CD4-positive, alpha-beta T cell (primary cell): ENCODE results near the gene AP2A1. TPM values are rescaled to one million over a fixed set of nuclear protein-coding genes. Genes with fewer than 3 reads are reported as not detected.

Experiments used
- ATAC-seq: fragments of 200-7000 bp; cut with Tn5 transposase; one replicate; pipeline ENCODE4 v1.10.0; 2022; ENCODE audit warnings: mild to moderate bottlenecking; ENCODE audit not compliant: poor library complexity
- CTCF ChIA-PET: fragments of 350-600 bp; sonication (Branson Sonifier 250); formaldehyde crosslinking; loops from one replicate; lab custom pipeline; 2021; ENCODE audit warnings: antibody characterized with exemption, inconsistent platforms; lab: Charles Lee
- POLR2A ChIA-PET: fragments of 350-600 bp; sonication (Branson Sonifier 250); formaldehyde crosslinking; loops from one replicate; lab custom pipeline; 2021; ENCODE audit warnings: antibody characterized with exemption, inconsistent platforms; lab: Charles Lee
- DNase-seq, 14 experiments: peaks; one replicate each; pipeline ENCODE4 v3.0.0-alpha.2; 2013 to 2020; ENCODE audit warnings: mixed read lengths in 2 of 14
- H3K27ac ChIP-seq, 2 donors: one replicate each; pipeline versions ENCODE4 v1.5.1 to v1.7.0; 2013; ENCODE audit warnings: low read length in 2 of 2, low read depth in 1 of 2, mild to moderate bottlenecking in 1 of 2
- H3K27me3 ChIP-seq, 2 experiments: 1 replicate in 1 of 2; 2 replicates in 1 of 2; pipeline versions ENCODE4 v1.6.1 to v1.7.0; 2013; ENCODE audit warnings: low read length in 2 of 2, control low read depth in 1 of 2, mild to moderate bottlenecking in 1 of 2, moderate library complexity in 1 of 2; ENCODE audit not compliant: insufficient read depth in 2 of 2, control insufficient read depth in 1 of 2
- H3K36me3 ChIP-seq: one replicate; pipeline ENCODE4 v1.6.1; 2013; ENCODE audit warnings: low read length, control low read depth; ENCODE audit not compliant: insufficient read depth
- H3K4me1 ChIP-seq: one replicate; pipeline ENCODE4 v1.6.1; 2013; ENCODE audit warnings: low read length, control low read depth; ENCODE audit not compliant: insufficient read depth
- H3K4me3 ChIP-seq: one replicate; pipeline ENCODE4 v1.5.1; 2013; ENCODE audit warnings: mild to moderate bottlenecking, low read length, moderate library complexity
- H3K9me3 ChIP-seq, 2 experiments: 1 replicate in 1 of 2; 2 replicates in 1 of 2; pipeline versions ENCODE4 v1.6.1 to v1.7.0; 2013; ENCODE audit warnings: low read length in 2 of 2, mild to moderate bottlenecking in 2 of 2, control low read depth in 1 of 2, moderate library complexity in 1 of 2; ENCODE audit not compliant: control insufficient read depth in 1 of 2, insufficient read depth in 1 of 2
- H3K27ac Mint-ChIP-seq: one replicate; pipeline ENCODE4 v1.8.0; 2020; ENCODE audit warnings: mixed read lengths
- H3K27me3 Mint-ChIP-seq: one replicate; pipeline ENCODE4 v1.8.0; 2021; ENCODE audit warnings: mixed read lengths
- H3K36me3 Mint-ChIP-seq: one replicate; pipeline ENCODE4 v1.8.0; 2021; ENCODE audit warnings: low read depth, mixed read lengths
- H3K4me1 Mint-ChIP-seq: one replicate; pipeline ENCODE4 v1.8.0; 2021; ENCODE audit warnings: low read depth, mixed read lengths
- H3K4me3 Mint-ChIP-seq: one replicate; pipeline ENCODE4 v1.8.0; 2020; ENCODE audit warnings: mild to moderate bottlenecking, mixed read lengths
- H3K9me3 Mint-ChIP-seq: one replicate; pipeline ENCODE4 v1.8.0; 2020; ENCODE audit warnings: mixed read lengths
- CTCF ChIP-seq: fragments of 200-600 bp; IDR thresholded peaks from one replicate; pipeline ENCODE4 v1.8.0; 2022; ENCODE audit warnings: antibody characterized with exemption, mild to moderate bottlenecking
- intact Hi-C, 2 experiments: fragments of 100-400 bp; cut with DNase I in 1 of 2; cut with micrococcal nuclease in 1 of 2; formaldehyde crosslinking; loops; one replicate each; pipeline versions ENCODE4 v1.15.1 to v1.9.0; 2023 to 2025; cut with DNase I, micrococcal nuclease
- total RNA-seq, 174 experiments: library from RNA in 2 of 174; stranded (reverse) in 2 of 174; gene quantifications; one replicate each; pipeline ENCODE4 v1.2.3 and lab custom pipeline; 2021 to 2026

Gene AP2A1
- total RNA-seq, 2 experiments from 2014 or later: 28.2 to 28.9 TPM

GRCh38 chr19:49800771-49801170 is 34.0 kb downstream of the AP2A1 start:
- ChIA-PET POLR2A (no interaction called here), CTCF (no interaction called here)
- no peaks in the 10 kb centered on the region for H3K4me1 ChIP-seq
- Mint-ChIP-seq H3K9me3 (no peaks in the 10 kb centered on the region), H3K4me3 (no peak overlapping the region), H3K27me3 (no peaks in the 10 kb centered on the region), H3K27ac (no peak overlapping the region), H3K4me1 (no peaks in the 10 kb centered on the region), H3K36me3 (peaks cover 68% of the 10 kb centered on the region)
- DNase-seq: peak in 1 of 14 experiments; percentile 14
- ATAC-seq: no peak
- TF ChIP-seq CTCF: no peak
- no peaks in the 10 kb centered on the region for H3K27me3 ChIP-seq
- no peaks in the 10 kb centered on the region for H3K9me3 ChIP-seq
- no peak overlapping the region for H3K27ac ChIP-seq
- no peak overlapping the region for H3K4me3 ChIP-seq
- H3K36me3 ChIP-seq: peaks cover 66% of the 10 kb centered on the region
- intact Hi-C loops: no loop called here

GRCh38 chr19:49801401-49801888 is 34.6 kb downstream of the AP2A1 start:
- H3K27me3 Mint-ChIP-seq: no peaks in the 10 kb centered on the region
- peaks cover 60% of the 10 kb centered on the region for H3K36me3 ChIP-seq
- no peaks in the 10 kb centered on the region for H3K4me1 Mint-ChIP-seq
- no peaks in the 10 kb centered on the region for H3K4me1 ChIP-seq
- POLR2A ChIA-PET: no interaction called here
- no peak overlapping the region for H3K4me3 Mint-ChIP-seq
- H3K27me3 ChIP-seq: no peaks in the 10 kb centered on the region
- H3K36me3 Mint-ChIP-seq: peaks cover 66% of the 10 kb centered on the region
- H3K27ac ChIP-seq: no peak overlapping the region
- intact Hi-C loops: no loop called here
- CTCF ChIA-PET: no interaction called here
- DNase-seq (peak in 1 of 14 experiments; percentile 32), ATAC-seq (no peak)
- no peak overlapping the region for H3K4me3 ChIP-seq
- TF ChIP-seq CTCF: no peak
- no peak overlapping the region for H3K27ac Mint-ChIP-seq
- H3K9me3 Mint-ChIP-seq: no peaks in the 10 kb centered on the region
- no peaks in the 10 kb centered on the region for H3K9me3 ChIP-seq

- H3K9me3 Mint-ChIP-seq: no peaks in the 10 kb centered on the region
- no peak for ATAC-seq
- Histone ChIP-seq H3K36me3 (peaks cover 53% of the 10 kb centered on the region), H3K27me3 (no peaks in the 10 kb centered on the region), H3K27ac (no peak overlapping the region), H3K4me1 (no peaks in the 10 kb centered on the region), H3K9me3 (no peaks in the 10 kb centered on the region), H3K4me3 (no peak overlapping the region)
- no peak for DNase-seq
- intact Hi-C loops: no loop called here
- H3K4me1 Mint-ChIP-seq: no peaks in the 10 kb centered on the region
- no peak overlapping the region for H3K27ac Mint-ChIP-seq
- H3K4me3 Mint-ChIP-seq: no peak overlapping the region
- no peak for TF ChIP-seq CTCF
- no peaks in the 10 kb centered on the region for H3K27me3 Mint-ChIP-seq
- peaks cover 61% of the 10 kb centered on the region for H3K36me3 Mint-ChIP-seq
- CTCF ChIA-PET: no interaction called here
- POLR2A ChIA-PET: no interaction called here
These were observed 35.3 kb downstream of the AP2A1 start for GRCh38 chr19:49801966-49802661.
